ENCODE results near the gene ADCY7.

Gene ADCY7

GRCh38 chr16:50267651-50268050 lies 1.3 kb downstream of the ADCY7 start:
- DNase-seq (ENCODE audit: low spot score): no peak

DNA sequence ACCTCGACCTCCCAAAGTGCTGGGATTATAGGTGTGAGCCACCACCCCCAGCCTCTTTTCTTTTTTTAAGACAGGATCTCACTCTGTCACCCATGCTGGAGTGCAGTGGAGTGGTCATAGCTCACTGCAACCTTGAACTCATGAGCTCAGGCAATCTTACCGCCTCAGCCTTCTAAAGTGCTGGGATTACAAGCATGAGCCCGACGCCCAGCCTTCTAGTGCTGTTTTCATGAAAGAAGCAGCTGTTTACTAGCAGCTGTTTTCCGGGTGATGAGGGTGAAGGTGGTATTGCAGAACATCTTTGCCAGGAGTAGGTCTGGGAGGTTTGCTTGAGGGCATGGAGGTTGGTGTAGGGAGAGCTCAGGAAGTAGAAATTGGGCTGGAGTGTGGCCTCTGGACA lies 2.0 kb downstream of the ADCY7 start:
- DNase-seq (ENCODE audit: low spot score): no peak

DNA sequence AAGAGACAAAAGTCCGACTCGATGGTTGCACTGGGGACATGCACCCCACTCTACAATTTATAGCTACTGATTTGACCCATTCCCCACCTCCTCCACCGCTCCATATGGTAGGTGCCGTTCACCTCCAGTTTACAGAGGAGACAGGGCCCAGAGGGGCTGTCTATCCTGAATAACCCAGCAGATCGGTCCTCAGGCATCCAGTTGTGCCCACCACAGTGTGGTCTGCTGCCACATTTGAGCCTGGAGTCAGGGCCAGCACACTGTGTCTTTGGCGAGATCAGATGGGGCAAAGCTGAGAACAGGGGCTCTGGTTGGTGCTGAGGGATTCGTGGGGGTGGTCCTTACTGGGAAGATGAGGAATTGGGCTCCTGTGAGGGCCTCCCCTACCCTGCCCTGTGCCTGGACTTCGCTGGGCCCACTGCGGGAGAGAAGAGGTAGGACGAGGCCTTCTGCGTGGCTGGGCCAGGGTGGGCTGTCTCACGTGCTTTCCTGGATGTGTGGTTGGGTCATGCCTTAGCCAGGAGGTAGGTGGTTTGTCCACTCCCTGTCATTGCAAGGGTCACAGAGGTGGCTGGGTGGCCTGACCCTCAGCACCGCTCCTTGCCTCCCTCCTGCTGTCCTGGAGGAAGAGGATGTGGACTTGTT lies 2.8 kb downstream of the ADCY7 start:
- no peak for DNase-seq (ENCODE audit: low spot score)

DNA sequence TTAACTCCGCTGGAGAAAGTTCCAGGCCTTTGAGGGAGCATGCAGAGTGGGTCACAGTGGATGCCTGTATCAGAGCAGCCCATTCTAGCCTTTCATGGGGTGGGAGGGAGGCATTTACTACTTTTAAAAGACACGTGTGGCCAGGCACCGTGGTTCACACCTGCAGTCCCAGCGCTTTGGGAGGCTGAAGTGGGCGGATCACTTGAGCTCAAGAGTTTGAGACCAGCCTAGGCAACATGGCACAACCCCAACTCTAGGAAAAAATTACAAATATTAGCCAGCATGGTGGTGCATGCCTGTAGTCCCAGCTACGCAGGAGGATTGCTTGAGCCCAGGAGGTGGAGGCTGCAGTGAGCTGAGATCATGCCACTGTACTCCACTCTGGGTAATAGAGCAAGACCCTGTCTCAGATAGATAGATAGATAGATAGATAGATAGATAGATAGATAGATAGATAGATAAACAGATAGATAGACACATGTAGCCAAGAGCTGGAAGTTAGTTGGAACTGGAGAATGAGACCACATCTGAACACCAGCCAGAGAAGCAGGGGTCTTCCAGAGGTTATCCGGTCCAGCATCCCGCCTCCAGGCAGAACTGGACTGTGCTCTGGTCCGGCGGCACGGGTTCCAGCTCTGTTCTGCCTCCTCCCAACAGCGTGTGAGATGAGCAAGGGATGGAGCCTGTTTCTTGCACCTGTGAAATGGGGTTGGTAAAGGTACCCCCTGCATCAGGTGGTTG lies 3.6 kb downstream of the ADCY7 start:
- DNase-seq (ENCODE audit: low spot score): no peak

DNA sequence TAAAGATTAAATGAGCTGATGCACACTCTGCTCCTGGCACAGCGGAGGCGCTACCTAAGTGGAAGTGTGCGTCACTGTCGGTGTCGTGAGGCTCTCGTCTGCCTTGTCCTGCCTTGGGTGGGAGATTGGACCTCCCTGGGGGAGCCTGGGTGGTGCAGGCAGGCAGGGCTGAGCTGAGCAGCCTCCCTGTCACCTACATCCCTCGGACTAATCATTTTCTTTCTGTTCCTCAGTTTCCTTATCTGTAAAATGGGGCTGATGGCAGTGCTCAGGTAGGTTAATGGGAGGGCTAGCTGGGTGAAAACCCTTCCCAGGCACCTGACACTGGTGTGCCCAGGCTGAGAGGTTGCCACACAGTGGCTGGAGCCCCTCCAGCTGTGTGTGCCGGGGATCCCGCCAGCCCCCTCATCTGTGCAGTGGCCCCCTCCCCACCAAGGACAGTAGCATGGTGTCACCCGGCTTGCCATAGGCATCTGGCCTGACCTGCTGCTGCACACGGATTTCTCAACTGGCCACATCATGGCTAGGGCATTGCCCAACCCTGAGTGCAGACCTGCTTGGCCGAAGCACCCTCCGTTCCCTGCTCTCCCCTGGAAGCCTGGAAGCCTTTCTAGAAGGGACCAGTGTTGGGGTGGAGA lies 4.3 kb downstream of the ADCY7 start:
- no peak for DNase-seq (ENCODE audit: low spot score)

GRCh38 chr16:50271148-50272041 lies 5.0 kb downstream of the ADCY7 start:
- no peak for DNase-seq (ENCODE audit: low spot score)

DNA sequence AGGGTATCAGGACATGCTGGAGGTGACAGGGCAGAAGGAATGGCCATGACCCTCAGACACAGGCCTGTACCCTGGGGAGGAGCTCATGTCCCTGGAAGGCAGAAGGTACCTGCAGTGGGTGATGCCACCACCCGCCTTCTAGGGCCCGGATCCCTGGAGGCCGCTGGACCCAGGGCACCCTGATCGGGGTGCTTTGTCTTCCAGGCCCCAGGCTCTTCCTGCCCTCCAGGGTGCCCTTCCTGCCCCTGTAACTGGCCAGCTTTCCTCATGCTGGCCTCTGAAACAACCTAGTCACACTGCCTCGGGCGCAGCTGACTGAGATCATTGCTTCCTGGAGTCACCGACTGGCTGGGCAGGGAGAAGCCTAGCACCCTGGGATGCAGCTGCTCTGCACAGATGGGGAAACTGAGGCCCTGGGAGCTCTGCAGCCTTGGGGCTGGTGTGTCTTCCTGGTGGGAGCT lies 5.8 kb downstream of the ADCY7 start:
- DNase-seq (ENCODE audit: low spot score): no peak

DNA sequence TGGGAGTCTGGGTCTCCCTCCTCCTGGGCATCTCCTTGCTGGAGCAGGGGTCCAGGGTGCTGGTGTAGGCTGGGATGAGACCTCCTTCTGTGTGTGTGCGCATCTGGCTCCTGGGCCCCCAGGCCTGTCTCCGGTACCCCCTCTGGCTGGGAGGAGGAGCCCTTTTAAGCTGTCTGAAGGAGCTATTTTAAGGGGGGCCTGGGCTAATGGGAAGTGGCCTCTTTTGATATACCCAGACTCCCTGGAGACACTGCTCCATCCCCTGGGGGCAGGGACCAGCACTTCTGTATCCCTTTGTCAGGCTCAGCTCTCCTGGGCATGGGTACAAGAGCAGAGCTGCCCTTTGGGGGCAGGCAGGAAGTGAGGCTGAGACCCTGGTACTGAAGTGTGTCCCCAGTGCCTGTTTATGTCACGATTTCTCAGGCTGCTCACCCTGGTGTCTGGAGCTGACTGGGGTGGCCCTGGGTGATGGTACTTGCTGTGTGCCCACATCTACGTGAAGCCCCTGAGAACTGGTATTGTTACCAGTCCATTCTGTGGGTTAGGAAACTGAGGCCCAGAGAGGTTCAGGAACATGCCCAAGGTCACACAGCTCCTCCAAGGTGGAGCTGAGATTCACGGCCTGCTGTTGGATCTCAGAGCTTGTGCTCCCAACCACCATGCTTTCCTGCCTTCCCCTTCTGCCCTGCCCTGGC lies 6.5 kb downstream of the ADCY7 start:
- DNase-seq (ENCODE audit: low spot score): no peak

DNA sequence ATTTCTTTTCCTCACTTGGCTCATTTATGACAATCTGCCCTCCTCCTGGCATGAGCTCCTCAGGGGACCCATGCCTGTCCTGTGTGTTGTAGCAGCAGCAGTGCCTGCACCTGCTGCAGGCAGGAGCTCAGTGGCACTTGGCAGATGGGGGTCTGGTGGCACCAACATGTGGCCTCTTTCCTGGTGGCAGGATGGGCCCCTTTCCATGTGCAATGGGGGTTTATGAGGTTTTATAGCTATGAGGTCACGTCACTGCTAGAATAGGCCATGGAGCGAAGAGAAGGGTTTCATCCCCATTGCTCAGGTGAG lies 7.0 kb downstream of the ADCY7 start:
- no peak for DNase-seq (ENCODE audit: low spot score)

GRCh38 chr16:50273888-50274325 lies 7.6 kb downstream of the ADCY7 start:
- DNase-seq (ENCODE audit: low spot score): no peak

- no peak for DNase-seq (ENCODE audit: low spot score)
Observed at GRCh38 chr16:50274326-50275097, 8.2 kb downstream of the ADCY7 start.

DNA sequence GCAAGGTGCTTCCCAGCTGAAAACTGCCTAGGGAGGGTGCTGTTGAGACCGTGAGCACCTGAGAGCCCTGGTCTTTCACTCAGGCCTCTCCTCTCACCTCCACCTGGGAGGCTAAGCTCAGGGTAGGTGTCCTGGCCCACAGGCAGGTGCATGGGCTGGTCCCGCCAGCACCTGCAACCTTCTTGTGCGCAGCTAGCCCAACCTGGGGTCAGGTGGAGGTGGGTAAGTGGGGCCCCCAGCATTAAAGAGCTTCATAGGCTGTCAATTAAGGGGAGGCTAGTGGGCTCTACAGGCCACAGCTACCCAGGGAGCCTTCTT lies 8.7 kb downstream of the ADCY7 start:
- no peak for DNase-seq (ENCODE audit: low spot score)

- no peak for DNase-seq (ENCODE audit: low spot score)
Observed at GRCh38 chr16:50275428-50276325, 9.3 kb downstream of the ADCY7 start.

- no peak for DNase-seq (ENCODE audit: low spot score)
Observed at GRCh38 chr16:50276326-50276640, 9.9 kb downstream of the ADCY7 start.

DNA sequence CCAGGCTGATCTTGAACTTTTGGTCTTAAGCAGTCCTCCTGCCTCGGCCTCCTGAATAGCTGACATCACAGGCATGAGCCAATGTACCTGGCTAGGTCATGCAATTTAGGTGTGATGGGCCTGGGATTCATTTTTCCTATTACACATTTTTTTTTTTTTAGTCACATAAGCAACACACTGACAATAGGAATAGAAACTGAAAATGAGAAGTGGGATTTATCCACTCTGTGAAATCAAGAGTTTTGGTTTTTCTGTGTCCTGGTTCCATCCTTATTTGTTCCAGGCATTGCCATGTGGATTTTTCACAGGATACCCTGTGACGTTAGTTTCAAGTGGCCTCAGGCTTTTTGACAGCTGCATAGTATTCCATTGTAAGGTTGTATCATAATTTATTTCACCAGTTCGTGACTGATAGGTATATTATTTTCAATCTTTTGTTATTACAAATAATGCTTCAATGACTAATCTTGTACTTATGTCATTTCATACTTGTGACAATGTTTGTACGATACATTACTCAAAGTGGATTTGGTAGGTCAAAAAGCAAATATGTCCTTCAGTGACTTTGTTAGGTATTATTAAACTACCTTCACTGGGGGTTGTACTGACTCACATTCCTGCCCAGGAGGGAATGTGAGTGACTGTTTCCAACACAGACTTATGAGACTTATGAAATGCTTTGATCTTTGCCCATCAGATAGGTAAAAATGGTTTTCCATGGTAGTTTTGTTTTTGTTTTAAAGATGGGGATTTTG lies 10.6 kb downstream of the ADCY7 start:
- DNase-seq (ENCODE audit: low spot score): no peak

DNA sequence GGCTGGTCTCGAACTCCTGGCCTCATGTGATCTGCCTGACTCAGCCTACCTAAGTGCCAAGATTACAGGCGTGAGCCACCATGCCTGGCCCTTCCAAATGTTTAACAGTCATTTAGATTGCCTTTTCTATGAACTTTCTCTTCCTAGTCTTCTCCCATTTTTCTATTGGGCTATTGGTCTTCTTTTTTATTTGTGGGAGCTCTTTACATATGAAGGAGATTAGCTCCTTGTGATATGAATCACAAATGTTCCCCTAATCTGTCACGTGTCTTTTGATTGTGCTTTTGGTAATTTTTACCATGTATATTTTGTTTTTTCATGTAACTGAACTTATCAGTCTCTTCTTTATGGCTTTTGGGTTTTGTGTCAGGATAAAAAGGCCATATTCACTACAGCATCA lies 11.9 kb downstream of the ADCY7 start:
- DNase-seq (ENCODE audit: low spot score): no peak

- no peak for DNase-seq (ENCODE audit: low spot score)
Observed at GRCh38 chr16:50279504-50279865, 13.1 kb downstream of the ADCY7 start.

GRCh38 chr16:50280932-50281331 lies 14.6 kb downstream of the ADCY7 start:
- no peak for DNase-seq (ENCODE audit: low spot score)

- DNase-seq (ENCODE audit: low spot score): no peak
Observed at GRCh38 chr16:50281391-50282009, 15.1 kb downstream of the ADCY7 start.

All from activated CD4-positive, alpha-beta T cell treated with anti-CD3 and anti-CD28 coated beads, Interleukin-2, Interleukin-4, amounts not matched to agents 100 ng/mL and 50 ng/mL, durations not matched to agents 16 hours and 8 hours (primary cell).